ENCODE results near the gene KBTBD2. TPM values are rescaled to one million over a fixed set of nuclear protein-coding genes. Genes with fewer than 3 reads are reported as not detected.
A peak's percentile ranks its signal among the peaks of the same experiment; 100 is the strongest.

KBTBD2 gene
- total RNA-seq, 2 experiments from 2014 or later: 34.5 to 35.9 TPM

DNA sequence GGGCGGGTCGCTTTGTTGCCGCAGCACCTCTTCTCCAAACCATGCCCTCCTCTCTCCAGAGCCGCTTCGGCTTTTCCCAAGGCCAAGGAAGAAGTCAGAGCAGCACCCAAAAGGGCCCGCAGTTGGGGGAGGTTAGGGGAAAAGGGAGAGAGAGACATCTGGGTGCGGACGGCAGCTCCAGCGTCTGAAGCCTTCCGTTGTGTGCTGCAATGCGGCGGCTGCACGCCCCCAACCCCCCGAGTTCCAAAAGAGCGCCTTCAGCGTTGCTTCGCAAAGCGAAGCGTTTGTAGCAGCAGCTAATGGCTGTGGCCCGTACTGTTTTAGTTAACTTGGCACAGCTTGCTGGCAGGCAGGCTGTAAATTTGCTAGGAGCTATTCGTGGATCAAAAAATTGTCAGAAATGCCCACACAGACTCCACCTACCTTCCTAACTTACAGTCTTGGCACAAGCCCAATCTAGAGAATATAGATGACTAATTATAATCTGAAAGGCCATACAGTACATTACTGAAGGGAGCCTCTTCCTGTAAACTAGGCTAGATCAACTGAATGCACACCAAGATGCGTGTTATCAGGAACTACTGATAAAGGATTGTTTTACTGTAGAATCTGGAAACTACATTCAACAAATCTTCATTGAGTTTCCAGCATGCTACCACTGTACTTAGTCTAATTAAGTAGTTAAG is 1.1 kb upstream of the KBTBD2 start:
- intact Hi-C loops (cut with micrococcal nuclease; ENCODE audit: unreplicated experiment): loop anchor here (1.0 to 5.0 kb wide), 3 partner anchors 158 to 395 kb away; partner anchors contain the start of gene AVL9
- H3K79me2 ChIP-seq (ENCODE audit: insufficient read depth, low read depth, low read length): peaks cover 33% of the 10 kb centered on the region
- peak overlapping the region; percentile 95 for H3K4me2 ChIP-seq (ENCODE audit: low read length)
- peak; percentile 78 for DNase-seq (ENCODE audit: low spot score)
- peak overlapping the region; percentile 74; the same call in 1 of the 2 replicates for H2AFZ ChIP-seq (ENCODE audit: low read length)
- H4K20me1 ChIP-seq (ENCODE audit: insufficient read depth, low read length): peaks cover 19% of the 10 kb centered on the region
- peaks cover 4% of the 10 kb centered on the region; the same call in 1 of the 2 replicates for H3K36me3 ChIP-seq (ENCODE audit: insufficient read depth, low read length)
- no peaks in the 10 kb centered on the region for H3K9me3 ChIP-seq (ENCODE audit: low read length)
- peak overlapping the region; percentile 84 for H3K4me3 ChIP-seq (ENCODE audit: low read depth, low read length, poor library complexity, severe bottlenecking)
- no peaks in the 10 kb centered on the region; the same call in 1 of the 2 replicates for H3K9me2 ChIP-seq (ENCODE audit: insufficient read depth, low read length)
- peaks cover 31% of the 10 kb centered on the region for H3K4me1 ChIP-seq (ENCODE audit: insufficient read depth, low read length, poor library complexity, severe bottlenecking)
- BruUV-seq (replicated peaks): TSS peak; percentile 91
- TF ChIP-seq EZH2phosphoT487 (IDR thresholded peaks at IDR 0.05; ENCODE audit: borderline replicate concordance, low read depth, low read length): no peak
- TF ChIP-seq, protein P1, sequence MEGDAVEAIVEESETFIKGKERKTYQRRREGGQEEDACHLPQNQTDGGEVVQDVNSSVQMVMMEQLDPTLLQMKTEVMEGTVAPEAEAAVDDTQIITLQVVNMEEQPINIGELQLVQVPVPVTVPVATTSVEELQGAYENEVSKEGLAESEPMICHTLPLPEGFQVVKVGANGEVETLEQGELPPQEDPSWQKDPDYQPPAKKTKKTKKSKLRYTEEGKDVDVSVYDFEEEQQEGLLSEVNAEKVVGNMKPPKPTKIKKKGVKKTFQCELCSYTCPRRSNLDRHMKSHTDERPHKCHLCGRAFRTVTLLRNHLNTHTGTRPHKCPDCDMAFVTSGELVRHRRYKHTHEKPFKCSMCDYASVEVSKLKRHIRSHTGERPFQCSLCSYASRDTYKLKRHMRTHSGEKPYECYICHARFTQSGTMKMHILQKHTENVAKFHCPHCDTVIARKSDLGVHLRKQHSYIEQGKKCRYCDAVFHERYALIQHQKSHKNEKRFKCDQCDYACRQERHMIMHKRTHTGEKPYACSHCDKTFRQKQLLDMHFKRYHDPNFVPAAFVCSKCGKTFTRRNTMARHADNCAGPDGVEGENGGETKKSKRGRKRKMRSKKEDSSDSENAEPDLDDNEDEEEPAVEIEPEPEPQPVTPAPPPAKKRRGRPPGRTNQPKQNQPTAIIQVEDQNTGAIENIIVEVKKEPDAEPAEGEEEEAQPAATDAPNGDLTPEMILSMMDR (conservative IDR thresholded peaks at IDR 0.05; ENCODE audit: low read length): no peak; the same call in 1 of the 2 replicates
- ChIA-PET POLR2A (interaction anchor here (0.6 to 2.7 kb wide), 10 partner anchors 8 to 380 kb away, joined by 3 to 10 read pairs (median 4); no protein-coding TSS in a partner anchor), CTCF (ENCODE audit: unreplicated experiment) (interaction anchor here (0.6 to 1.7 kb wide), 3 partner anchors 46 to 260 kb away, joined by 3 to 7 read pairs (median 6); no protein-coding TSS in a partner anchor)
- H3K27ac ChIP-seq (ENCODE audit: low read depth, low read length, poor library complexity, severe bottlenecking): peak overlapping the region; percentile 91

DNA sequence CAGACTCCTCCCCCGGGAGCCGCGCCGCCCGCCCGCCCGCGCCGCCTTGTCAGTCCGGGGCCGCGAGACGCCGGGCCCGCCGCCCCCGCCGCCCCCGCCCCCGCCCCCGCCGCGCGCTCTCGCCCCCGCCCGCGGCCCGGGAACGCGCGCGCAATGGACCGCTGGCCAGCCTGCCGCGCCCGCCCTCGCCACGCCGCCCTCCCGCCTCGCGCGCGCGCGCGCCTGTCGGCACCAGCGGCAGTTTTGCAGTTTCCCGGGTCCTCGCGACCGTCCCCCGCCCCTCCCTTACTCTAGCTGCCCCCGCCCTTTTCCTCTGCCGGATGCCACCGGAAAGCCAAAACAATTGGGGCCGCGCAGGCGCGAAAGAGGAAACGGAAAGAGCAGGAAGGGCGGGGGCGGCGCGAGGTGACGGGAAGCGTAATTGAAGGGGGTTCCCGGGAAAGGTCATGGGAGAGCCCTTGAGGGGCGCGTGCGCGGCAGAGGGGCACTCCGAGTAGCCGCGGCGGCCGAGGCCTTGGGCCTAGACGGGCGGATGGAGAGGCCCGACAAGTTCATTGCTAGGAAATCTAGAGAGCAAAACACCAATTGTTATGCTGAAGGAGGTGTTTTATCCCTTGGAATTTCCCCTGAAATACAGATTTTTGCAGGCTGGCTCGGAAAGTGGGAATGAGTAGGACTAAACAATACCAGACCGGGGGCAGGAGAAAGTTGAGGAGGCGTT is 400 bp upstream of the KBTBD2 start:
- H3K4me2 ChIP-seq (ENCODE audit: low read length): peak overlapping the region; percentile 95
- TF ChIP-seq EZH2phosphoT487 (IDR thresholded peaks at IDR 0.05; ENCODE audit: borderline replicate concordance, low read depth, low read length): no peak
- TF ChIP-seq, protein P1 (conservative IDR thresholded peaks at IDR 0.05; ENCODE audit: low read length): no peak
- peak overlapping the region; percentile 74; the same call in 1 of the 2 replicates for H2AFZ ChIP-seq (ENCODE audit: low read length)
- peaks cover 6% of the 10 kb centered on the region; the same call in 1 of the 2 replicates for H3K36me3 ChIP-seq (ENCODE audit: insufficient read depth, low read length)
- H3K9me2 ChIP-seq (ENCODE audit: insufficient read depth, low read length): no peaks in the 10 kb centered on the region; the same call in 1 of the 2 replicates
- CTCF ChIA-PET (ENCODE audit: unreplicated experiment): interaction anchor here (0.5 to 1.7 kb wide), 4 partner anchors 45 to 261 kb away, joined by 3 to 7 read pairs (median 5); no protein-coding TSS in a partner anchor
- H3K4me3 ChIP-seq (ENCODE audit: low read depth, low read length, poor library complexity, severe bottlenecking): peak overlapping the region; percentile 84
- intact Hi-C loops (cut with micrococcal nuclease; ENCODE audit: unreplicated experiment): loop anchor here (1.0 to 5.0 kb wide), 3 partner anchors 159 to 395 kb away; partner anchors contain the start of gene AVL9
- peaks cover 26% of the 10 kb centered on the region for H4K20me1 ChIP-seq (ENCODE audit: insufficient read depth, low read length)
- POLR2A ChIA-PET: interaction anchor here (0.6 to 2.7 kb wide), 9 partner anchors 9 to 379 kb away, joined by 3 to 10 read pairs (median 4); no protein-coding TSS in a partner anchor
- no peaks in the 10 kb centered on the region for H3K9me3 ChIP-seq (ENCODE audit: low read length)
- H3K79me2 ChIP-seq (ENCODE audit: insufficient read depth, low read depth, low read length): peaks cover 41% of the 10 kb centered on the region
- BruUV-seq (replicated peaks): no TSS peak
- H3K4me1 ChIP-seq (ENCODE audit: insufficient read depth, low read length, poor library complexity, severe bottlenecking): peaks cover 33% of the 10 kb centered on the region
- H3K27ac ChIP-seq (ENCODE audit: low read depth, low read length, poor library complexity, severe bottlenecking): peak overlapping the region; percentile 91
- peak; percentile 95 for DNase-seq (ENCODE audit: low spot score)
